Natural killer cell treated with Interleukin-12 subunit alpha and Interleukin-12 subunit beta and Interleukin-15 and Interleukin-18, amount 100 ng/mL, for 72 hours (primary cell): Measurements from ENCODE around the gene GNA15. TPM values are rescaled to one million over a fixed set of nuclear protein-coding genes. Genes with fewer than 3 reads are reported as not detected.
"Not testable (repeated sequence)": the region's sequence is repeated elsewhere in the genome, so short reads cannot be mapped to it uniquely, and the experiment has no call there.

Experiments
- ATAC-seq, 2 donors: fragments of 150-1000 bp; cut with Tn5 transposase in 1 of 2; sonication (Bioruptor Pico), chemical (Tn5 transposase) in 1 of 2; 2 replicates each; pipeline ENCODE4 v1.10.0; 2021
- DNase-seq: peaks from one replicate; pipeline ENCODE4 v3.0.0; 2022; ENCODE audit warnings: low spot score
- H3K27ac Mint-ChIP-seq, 2 donors: 1 replicate in 1 of 2; 2 replicates in 1 of 2; pipeline ENCODE4 v1.8.0; 2022; ENCODE audit warnings: mixed read lengths in 2 of 2, mild to moderate bottlenecking in 1 of 2, moderate library complexity in 1 of 2
- H3K27me3 Mint-ChIP-seq, 2 donors: 1 replicate in 1 of 2; 2 replicates in 1 of 2; pipeline ENCODE4 v1.8.0; 2022; ENCODE audit warnings: mixed read lengths in 2 of 2
- H3K36me3 Mint-ChIP-seq: one replicate; pipeline ENCODE4 v1.8.0; 2022; ENCODE audit warnings: mixed read lengths
- H3K4me1 Mint-ChIP-seq, 2 donors: 1 replicate in 1 of 2; 2 replicates in 1 of 2; pipeline ENCODE4 v1.8.0; 2022; ENCODE audit warnings: low read depth in 2 of 2, mixed read lengths in 2 of 2, mild to moderate bottlenecking in 1 of 2
- H3K4me3 Mint-ChIP-seq: one replicate; pipeline ENCODE4 v1.8.0; 2022; ENCODE audit warnings: mixed read lengths
- H3K9me3 Mint-ChIP-seq: 2 replicates; pipeline ENCODE4 v1.8.0; 2022; ENCODE audit warnings: mixed read lengths
- total RNA-seq, 2 donors: library from RNA; stranded (reverse); gene quantifications; one replicate each; pipeline ENCODE4 v1.2.3, GENCODE V29; 2022

GNA15 gene
- total RNA-seq, 2 donors from 2014 or later, result 22.2 to 33.3 TPM

- Mint-ChIP-seq H3K36me3 (no peaks in the 10 kb centered on the region), H3K4me1 (peaks cover 40% of the 10 kb centered on the region in 2 donors), H3K27ac (peak overlapping the region; percentile 84 to 88), H3K4me3 (peak overlapping the region; percentile 93), H3K9me3 (no peaks in the 10 kb centered on the region), H3K27me3 (no peaks in the 10 kb centered on the region)
- DNase-seq (no peak), ATAC-seq (peak in 1 of 2 donors; percentile 3)
These were observed 50.4 kb downstream of the GNA15 start for GRCh38 chr19:3186160-3186688.

- H3K4me3 Mint-ChIP-seq, result peak overlapping the region; percentile 93
- DNase-seq (no peak), ATAC-seq (no peak)
- H3K27me3 Mint-ChIP-seq, result no peaks in the 10 kb centered on the region
- peaks cover 40% of the 10 kb centered on the region in 2 donors for H3K4me1 Mint-ChIP-seq
- H3K9me3 Mint-ChIP-seq, result no peaks in the 10 kb centered on the region
- H3K27ac Mint-ChIP-seq, result peak overlapping the region; percentile 84 to 88
- no peaks in the 10 kb centered on the region for H3K36me3 Mint-ChIP-seq
These were observed 51.2 kb downstream of the GNA15 start for GRCh38 chr19:3186891-3187661.

- Mint-ChIP-seq H3K9me3 (no peaks in the 10 kb centered on the region), H3K27ac (peak overlapping the region; percentile 54 to 84), H3K36me3 (no peaks in the 10 kb centered on the region), H3K4me1 (peaks cover 40% of the 10 kb centered on the region in 2 donors), H3K27me3 (no peaks in the 10 kb centered on the region), H3K4me3 (peak overlapping the region; percentile 93)
- no peak for DNase-seq
- ATAC-seq, result no peak
These were observed 52.1 kb downstream of the GNA15 start for GRCh38 chr19:3187662-3188511.

GRCh38 chr19:3188627-3189596 lies 53.1 kb downstream of the GNA15 start:
- Mint-ChIP-seq H3K4me3 (peak overlapping the region; percentile 93), H3K27me3 (no peaks in the 10 kb centered on the region), H3K9me3 (no peaks in the 10 kb centered on the region), H3K27ac (peak overlapping the region in 1 of 2 donors; percentile 54), H3K36me3 (no peaks in the 10 kb centered on the region), H3K4me1 (peaks cover 38% of the 10 kb centered on the region in 2 donors)
- no peak for DNase-seq
- ATAC-seq, result no peak

GRCh38 chr19:3189702-3190469 lies 54.1 kb downstream of the GNA15 start:
- Mint-ChIP-seq H3K27me3 (no peaks in the 10 kb centered on the region), H3K9me3 (no peaks in the 10 kb centered on the region), H3K36me3 (no peaks in the 10 kb centered on the region), H3K27ac (no peak overlapping the region), H3K4me3 (no peak overlapping the region), H3K4me1 (peaks cover 28 to 29% of the 10 kb centered on the region in 2 donors)
- no peak for ATAC-seq
- DNase-seq, result no peak

- H3K27ac Mint-ChIP-seq, result peak overlapping the region in 1 of 2 donors; percentile 78
- H3K9me3 Mint-ChIP-seq, result no peaks in the 10 kb centered on the region
- ATAC-seq (no peak), DNase-seq (no peak)
- peaks cover 23 to 25% of the 10 kb centered on the region in 2 donors for H3K4me1 Mint-ChIP-seq
- H3K27me3 Mint-ChIP-seq, result no peaks in the 10 kb centered on the region
- H3K36me3 Mint-ChIP-seq, result no peaks in the 10 kb centered on the region
- no peak overlapping the region for H3K4me3 Mint-ChIP-seq
These were observed 54.6 kb downstream of the GNA15 start for GRCh38 chr19:3190470-3190770.

- H3K9me3 Mint-ChIP-seq, result no peaks in the 10 kb centered on the region
- ATAC-seq (no peak), DNase-seq (no peak)
- H3K4me1 Mint-ChIP-seq, result peaks cover 21 to 24% of the 10 kb centered on the region in 2 donors
- H3K36me3 Mint-ChIP-seq, result no peaks in the 10 kb centered on the region
- H3K4me3 Mint-ChIP-seq, result no peak overlapping the region
- H3K27me3 Mint-ChIP-seq, result no peaks in the 10 kb centered on the region
- H3K27ac Mint-ChIP-seq, result peak overlapping the region in 1 of 2 donors; percentile 78
These were observed 55.3 kb downstream of the GNA15 start for GRCh38 chr19:3190921-3191805.

GRCh38 chr19:3191806-3192104 lies 55.9 kb downstream of the GNA15 start:
- H3K27me3 Mint-ChIP-seq, H3K4me3 Mint-ChIP-seq, H3K27ac Mint-ChIP-seq, H3K9me3 Mint-ChIP-seq, ATAC-seq, H3K36me3 Mint-ChIP-seq, DNase-seq: not testable (repeated sequence)
- H3K4me1 Mint-ChIP-seq, result peaks cover 18 to 21% of the 10 kb centered on the region in 2 donors

GRCh38 chr19:3192228-3192635 lies 56.4 kb downstream of the GNA15 start:
- no peaks in the 10 kb centered on the region for H3K9me3 Mint-ChIP-seq
- H3K27ac Mint-ChIP-seq, result no peak overlapping the region
- DNase-seq (no peak), ATAC-seq (no peak)
- H3K4me1 Mint-ChIP-seq, result peaks cover 13 to 16% of the 10 kb centered on the region in 2 donors
- H3K27me3 Mint-ChIP-seq, result no peaks in the 10 kb centered on the region
- H3K4me3 Mint-ChIP-seq, result no peak overlapping the region
- H3K36me3 Mint-ChIP-seq, result no peaks in the 10 kb centered on the region

GRCh38 chr19:3192684-3193083 lies 56.9 kb downstream of the GNA15 start:
- ATAC-seq, result no peak
- H3K27ac Mint-ChIP-seq, result no peak overlapping the region
- peaks cover 12 to 14% of the 10 kb centered on the region in 2 donors for H3K4me1 Mint-ChIP-seq
- no peak for DNase-seq
- no peaks in the 10 kb centered on the region for H3K27me3 Mint-ChIP-seq
- no peaks in the 10 kb centered on the region for H3K36me3 Mint-ChIP-seq
- H3K9me3 Mint-ChIP-seq, result no peaks in the 10 kb centered on the region
- no peak overlapping the region for H3K4me3 Mint-ChIP-seq

GRCh38 chr19:3193256-3194105 lies 57.6 kb downstream of the GNA15 start:
- H3K27ac Mint-ChIP-seq, result no peak overlapping the region
- DNase-seq (no peak), ATAC-seq (no peak)
- H3K36me3 Mint-ChIP-seq, result no peaks in the 10 kb centered on the region
- no peaks in the 10 kb centered on the region for H3K9me3 Mint-ChIP-seq
- no peak overlapping the region for H3K4me3 Mint-ChIP-seq
- peaks cover 6 to 9% of the 10 kb centered on the region in 2 donors for H3K4me1 Mint-ChIP-seq
- no peaks in the 10 kb centered on the region for H3K27me3 Mint-ChIP-seq
